H1 (cell line): ENCODE data around the gene COPS7A. TPM values are rescaled to one million over a fixed set of nuclear protein-coding genes. Genes with fewer than 3 reads are reported as not detected.

Experiments
- CTCF ChIA-PET: fragments of 300-600 bp; sonication (Branson Sonifier 250); formaldehyde crosslinking; loops from one replicate; lab custom pipeline; 2021; ENCODE audit not compliant: partially characterized antibody; lab: Charles Lee
- POLR2A ChIA-PET: fragments of 300-600 bp; sonication (Branson Sonifier 250); formaldehyde crosslinking; loops from one replicate; lab custom pipeline; 2021; ENCODE audit warnings: inconsistent platforms; ENCODE audit not compliant: partially characterized antibody; lab: Charles Lee
- DNase-seq, 2 experiments: peaks; one replicate each; pipeline versions ENCODE4 v3.0.0 to v3.0.0-alpha.2; 2010 to 2022; ENCODE audit warnings: low spot score in 2 of 2, low read depth in 1 of 2, mixed read lengths in 1 of 2
- FAIRE-seq: peaks from 2 replicates; lab custom pipeline; 2011; peaks lifted over from hg19 to GRCh38; lab: Jason Lieb, UNC
- H2AFZ ChIP-seq: 2 replicates; pipeline ENCODE4 v1.8.1; 2012; ENCODE audit warnings: low read length, inconsistent platforms
- H2AK5ac ChIP-seq: 2 replicates; pipeline ENCODE4 v1.6.1; 2013; ENCODE audit warnings: low read depth, low read length
- H2BK120ac ChIP-seq: replicated peaks from 2 replicates; pipeline ENCODE3; 2013; ENCODE audit warnings: low read depth, low read length, inconsistent platforms
- H2BK12ac ChIP-seq: 2 replicates; pipeline ENCODE4 v1.6.1; 2013; ENCODE audit warnings: low read depth, low read length
- H2BK15ac ChIP-seq: 2 replicates; pipeline ENCODE4 v1.6.1; 2013; ENCODE audit warnings: low read length
- H2BK20ac ChIP-seq: 2 replicates; pipeline ENCODE4 v1.6.1; 2013; ENCODE audit warnings: low read length
- H2BK5ac ChIP-seq: 2 replicates; pipeline ENCODE4 v1.6.1; 2013; ENCODE audit warnings: low read depth, low read length
- H3K14ac ChIP-seq: 2 replicates; pipeline ENCODE4 v1.6.1; 2013; ENCODE audit warnings: inconsistent platforms; ENCODE audit not compliant: insufficient read length
- H3K18ac ChIP-seq: 2 replicates; pipeline ENCODE4 v1.6.1; 2013; ENCODE audit warnings: low read length; ENCODE audit errors: extremely low read depth
- H3K23ac ChIP-seq: 2 replicates; pipeline ENCODE4 v1.6.1; 2013; ENCODE audit warnings: inconsistent platforms; ENCODE audit not compliant: insufficient read length
- H3K23me2 ChIP-seq: 2 replicates; pipeline ENCODE4 v1.6.1; 2013; ENCODE audit warnings: low read depth, low read length
- H3K27ac ChIP-seq: 2 replicates; pipeline ENCODE4 v1.6.1; 2011; ENCODE audit warnings: low read depth, low read length, inconsistent platforms
- H3K27me3 ChIP-seq, 4 experiments: replicated peaks in 1 of 4; 1 replicate in 1 of 4; 2 replicates in 3 of 4; pipeline versions ENCODE4 v1.6.1 to v1.8.1; 2011 to 2013; ENCODE audit warnings: low read length in 3 of 4, mild to moderate bottlenecking in 3 of 4, inconsistent platforms in 2 of 4, mixed read lengths in 2 of 4, moderate library complexity in 1 of 4; ENCODE audit not compliant: control insufficient read depth in 3 of 4, insufficient read depth in 3 of 4; ENCODE audit errors: extremely low read depth in 1 of 4
- H3K36me3 ChIP-seq, 4 experiments: 2 replicates each; pipeline versions ENCODE4 v1.6.1 to v1.8.1; 2011 to 2013; ENCODE audit warnings: mild to moderate bottlenecking in 4 of 4, low read length in 3 of 4, moderate library complexity in 2 of 4, control low read depth in 1 of 4, inconsistent platforms in 1 of 4; ENCODE audit not compliant: insufficient read depth in 4 of 4, control insufficient read depth in 2 of 4
- H3K4ac ChIP-seq: replicated peaks from 2 replicates; pipeline ENCODE3; 2013; ENCODE audit warnings: low read length, low read depth, mixed read lengths, inconsistent platforms; ENCODE audit not compliant: insufficient read length
- H3K4me1 ChIP-seq, 4 experiments: replicated peaks in 1 of 4; 1 replicate in 1 of 4; 2 replicates in 3 of 4; pipeline versions ENCODE4 v1.6.1 to v1.8.1; 2011 to 2013; ENCODE audit warnings: low read length in 3 of 4, inconsistent platforms in 2 of 4, mixed read lengths in 1 of 4; ENCODE audit not compliant: insufficient read depth in 4 of 4, control insufficient read depth in 3 of 4
- H3K4me2 ChIP-seq, 2 experiments: 2 replicates each; pipeline versions ENCODE4 v1.6.1 to v1.8.1; 2011 to 2013; ENCODE audit warnings: low read depth in 2 of 2, low read length in 2 of 2, control low read depth in 1 of 2, inconsistent platforms in 1 of 2, mild to moderate bottlenecking in 1 of 2; ENCODE audit not compliant: insufficient read depth in 1 of 2
- H3K4me3 ChIP-seq, 4 experiments: fragments of 200-600, 300-600 bp in 1 of 4; sonication (generic), shearing (Covaris generic), sonication (Bioruptor Twin) in 1 of 4; 2 replicates each; pipeline versions ENCODE4 v1.5.1 to v1.8.1; 2011 to 2016; ENCODE audit warnings: low read length in 4 of 4, low read depth in 3 of 4, control low read depth in 2 of 4, inconsistent platforms in 2 of 4, mild to moderate bottlenecking in 2 of 4, mixed read lengths in 1 of 4, moderate library complexity in 1 of 4; ENCODE audit not compliant: insufficient read depth in 2 of 4; ENCODE audit errors: extremely low read depth in 1 of 4
- H3K56ac ChIP-seq: replicated peaks from 2 replicates; pipeline ENCODE3; 2013; ENCODE audit warnings: low read depth, mild to moderate bottlenecking, mixed read lengths, low read length, inconsistent platforms; ENCODE audit not compliant: insufficient read length
- H3K79me1 ChIP-seq: 2 replicates; pipeline ENCODE4 v1.6.1; 2013; ENCODE audit warnings: low read depth, low read length, control low read depth
- H3K79me2 ChIP-seq, 2 experiments: 2 replicates each; pipeline versions ENCODE4 v1.6.1 to v1.8.1; 2012 to 2013; ENCODE audit warnings: low read length in 2 of 2, mild to moderate bottlenecking in 2 of 2, inconsistent platforms in 1 of 2; ENCODE audit not compliant: insufficient read depth in 2 of 2, control insufficient read depth in 1 of 2
- H3K9ac ChIP-seq, 4 experiments: replicated peaks in 1 of 4; 1 replicate in 1 of 4; 2 replicates in 3 of 4; pipeline versions ENCODE4 v1.6.1 to v1.8.1; 2011 to 2013; ENCODE audit warnings: low read depth in 3 of 4, low read length in 3 of 4, control low read depth in 2 of 4, mild to moderate bottlenecking in 2 of 4, moderate library complexity in 2 of 4, inconsistent platforms in 1 of 4; ENCODE audit errors: extremely low read depth in 1 of 4
- H3K9me3 ChIP-seq, 2 experiments: 2 replicates each; pipeline versions ENCODE4 v1.6.1 to v1.8.1; 2012 to 2013; ENCODE audit warnings: mild to moderate bottlenecking in 2 of 2, moderate library complexity in 2 of 2, control low read depth in 1 of 2, inconsistent platforms in 1 of 2, low read depth in 1 of 2, low read length in 1 of 2, mixed read lengths in 1 of 2; ENCODE audit not compliant: insufficient read depth in 2 of 2
- H4K20me1 ChIP-seq, 2 experiments: replicated peaks in 1 of 2; 2 replicates each; pipeline versions ENCODE3 to v1.8.1; 2011 to 2013; ENCODE audit warnings: inconsistent platforms in 2 of 2, low read length in 2 of 2, mild to moderate bottlenecking in 1 of 2; ENCODE audit not compliant: insufficient read depth in 2 of 2, control insufficient read depth in 1 of 2
- H4K5ac ChIP-seq: 2 replicates; pipeline ENCODE4 v1.6.1; 2013; ENCODE audit warnings: low read length, low read depth, mixed read lengths, inconsistent platforms; ENCODE audit not compliant: insufficient read length
- H4K8ac ChIP-seq: 2 replicates; pipeline ENCODE4 v1.8.0; 2013; ENCODE audit warnings: mild to moderate bottlenecking, moderate library complexity, low read length, inconsistent platforms; ENCODE audit not compliant: insufficient read depth; ENCODE audit errors: extremely low read depth
- H4K91ac ChIP-seq: replicated peaks from 2 replicates; pipeline ENCODE3; 2013; ENCODE audit warnings: low read length, mixed read lengths, inconsistent platforms; ENCODE audit not compliant: insufficient read length
- EP300 ChIP-seq, 2 experiments: IDR thresholded peaks; 1 replicate in 1 of 2; 2 replicates in 1 of 2; pipeline ENCODE4 v1.6.1; 2011 to 2012; ENCODE audit warnings: low read depth in 2 of 2, low read length in 2 of 2, mild to moderate bottlenecking in 2 of 2, borderline replicate concordance in 1 of 2, inconsistent platforms in 1 of 2, moderate library complexity in 1 of 2
- KDM4A ChIP-seq: IDR thresholded peaks from one replicate; pipeline ENCODE4 v1.7.1; 2012; ENCODE audit warnings: low read depth, mild to moderate bottlenecking, moderate library complexity, low read length, inconsistent platforms; ENCODE audit not compliant: severe bottlenecking
- WGBS, 2 experiments: shearing (Covaris generic) in 1 of 2; methylation state at CpG; one replicate each; pipeline versions ENCODE4 v1.1.6 to v1.1.7; 2013 to 2015; ENCODE audit warnings: low lambda C conversion rate in 2 of 2, mixed read lengths in 2 of 2, inconsistent platforms in 1 of 2, low coverage in 1 of 2, missing lambda C conversion rate in 1 of 2; ENCODE audit not compliant: insufficient replicate concordance in 2 of 2, insufficient coverage in 1 of 2, insufficient read length in 1 of 2; ENCODE audit errors: extremely low coverage in 1 of 2, missing lambda C conversion rate in 1 of 2; 5-methylcytosine and 5-hydroxymethylcytosine counted together
- polyA plus RNA-seq, 7 experiments: library from polyadenylated mRNA; depleted of rRNA in 3 of 7; stranded (reverse) in 5 of 7; unstranded in 2 of 7; fragments of >200 nt in 5 of 7; fragments of 200-250 nt in 2 of 7; gene quantifications; 1 replicate in 5 of 7; 2 replicates in 1 of 7; 4 replicates in 1 of 7; pipeline versions ENCODE4 v1.2.1 to v1.2.3, GENCODE V29; 2011 to 2013; ENCODE audit warnings: missing spikeins in 2 of 7, mixed read lengths in 2 of 7
- total RNA-seq: library from RNA; stranded (reverse); fragmentation: NEBNext Ultra II Directional; extraction: Animal tissue kit (Norgen Biotek cat#: 25700); gene quantifications from 2 replicates; pipeline ENCODE4 v1.2.1, GENCODE V29; 2021
- TF ChIP-seq, protein P1 (sequence below): IDR thresholded peaks from 2 replicates; pipeline ENCODE4 v1.6.1; 2012; ENCODE audit warnings: low read length, inconsistent platforms

COPS7A gene
- total and polyA plus RNA-seq, 2 of the 8 experiments (the other 6 are each of a cell fraction or from before 2014, with no cell fraction given) = 44.5 to 95.9 TPM

DNA sequence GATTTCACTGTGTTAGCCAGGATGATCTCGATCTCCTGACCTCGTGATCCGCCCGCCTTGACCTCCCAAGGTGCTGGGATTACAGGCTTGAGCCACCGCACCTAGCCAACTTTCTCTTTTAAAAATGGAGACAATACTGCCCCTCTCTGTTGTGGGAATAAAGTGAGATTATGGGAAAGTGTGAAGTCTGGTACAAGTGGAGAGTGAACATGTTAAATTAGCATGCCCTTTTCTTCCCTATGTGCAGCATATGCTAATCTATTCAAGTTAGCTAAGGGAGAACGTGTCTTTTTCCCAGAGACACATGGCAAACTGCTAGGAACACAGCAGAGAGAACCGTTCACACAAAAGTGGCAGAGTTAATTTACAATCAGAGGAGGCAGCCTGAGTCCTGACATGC, 1.5 kb downstream of the COPS7A start:
- Histone ChIP-seq H3K4me1 (peaks cover 0 to 2% (median under 1%) of the 10 kb centered on the region in 4 experiments; a peak in 3 of 7 replicates), H2BK20ac (no peak overlapping the region), H2BK120ac (no peak overlapping the region), H3K9me3 (no peaks in the 10 kb centered on the region), H4K20me1 (no peaks in the 10 kb centered on the region), H3K79me2 (peaks cover 0 to 3% of the 10 kb centered on the region in 2 experiments; a peak in 1 of 4 replicates), H3K27me3 (no peaks in the 10 kb centered on the region; a peak in 2 of 7 replicates), H3K27ac (no peak overlapping the region), H3K4me3 (no peak overlapping the region), H4K5ac (no peak overlapping the region), H2BK5ac (no peak overlapping the region), H2AK5ac (no peak overlapping the region), H2AFZ (no peak overlapping the region), H3K23ac (no peak overlapping the region), H3K36me3 (peaks cover 0 to 18% (median 15%) of the 10 kb centered on the region in 4 experiments; a peak in 6 of 8 replicates), H3K18ac (no peak overlapping the region), H2BK15ac (no peak overlapping the region), H3K4ac (no peak overlapping the region), H3K14ac (no peak overlapping the region), H3K56ac (no peak overlapping the region), H3K79me1 (peaks cover 2% of the 10 kb centered on the region; the same call in 1 of the 2 replicates), H4K8ac (no peak overlapping the region), H2BK12ac (no peak overlapping the region), H4K91ac (no peak overlapping the region), H3K23me2 (peaks cover 8% of the 10 kb centered on the region), H3K9ac (no peak overlapping the region), H3K4me2 (peak overlapping the region in 1 of 2 experiments; percentile 79; a peak in 1 of 4 replicates)
- CTCF ChIA-PET = interaction anchor here (0.7 to 3.9 kb wide), 9 partner anchors 11 to 106 kb away, joined by 3 to 20 read pairs (median 6); partner anchors contain the start of gene MLF2
- 90% methylated on average over 7 of the region's 7 CpGs; no CpG with 5 or more reads in 1 of the 2 experiments for WGBS, 2 experiments
- TF ChIP-seq, protein P1, sequence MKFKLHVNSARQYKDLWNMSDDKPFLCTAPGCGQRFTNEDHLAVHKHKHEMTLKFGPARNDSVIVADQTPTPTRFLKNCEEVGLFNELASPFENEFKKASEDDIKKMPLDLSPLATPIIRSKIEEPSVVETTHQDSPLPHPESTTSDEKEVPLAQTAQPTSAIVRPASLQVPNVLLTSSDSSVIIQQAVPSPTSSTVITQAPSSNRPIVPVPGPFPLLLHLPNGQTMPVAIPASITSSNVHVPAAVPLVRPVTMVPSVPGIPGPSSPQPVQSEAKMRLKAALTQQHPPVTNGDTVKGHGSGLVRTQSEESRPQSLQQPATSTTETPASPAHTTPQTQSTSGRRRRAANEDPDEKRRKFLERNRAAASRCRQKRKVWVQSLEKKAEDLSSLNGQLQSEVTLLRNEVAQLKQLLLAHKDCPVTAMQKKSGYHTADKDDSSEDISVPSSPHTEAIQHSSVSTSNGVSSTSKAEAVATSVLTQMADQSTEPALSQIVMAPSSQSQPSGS = no peak
- TF ChIP-seq EP300 (IDR thresholded peaks at IDR 0.05; ENCODE audit: borderline replicate concordance in 1 of 2, low read depth in 2 of 2, low read length in 2 of 2) (no peak), KDM4A (no peak)
- POLR2A ChIA-PET = interaction anchor here (0.8 to 4.8 kb wide), 5 partner anchors 11 to 126 kb away, joined by 3 to 25 read pairs (median 5); partner anchors contain the start of genes CDCA3, MLF2 and USP5
- DNase-seq (no peak), FAIRE-seq (no peak)
